H1 (cell line): ENCODE results near the gene HLX. TPM values are rescaled to one million over a fixed set of nuclear protein-coding genes. Genes with fewer than 3 reads are reported as not detected.

Source experiments
- CTCF ChIA-PET: fragments of 300-600 bp; sonication (Branson Sonifier 250); formaldehyde crosslinking; loops from one replicate; lab custom pipeline; 2021; ENCODE audit not compliant: partially characterized antibody; lab: Charles Lee
- POLR2A ChIA-PET: fragments of 300-600 bp; sonication (Branson Sonifier 250); formaldehyde crosslinking; loops from one replicate; lab custom pipeline; 2021; ENCODE audit warnings: inconsistent platforms; ENCODE audit not compliant: partially characterized antibody; lab: Charles Lee
- DNase-seq, 2 experiments: peaks; one replicate each; pipeline versions ENCODE4 v3.0.0 to v3.0.0-alpha.2; 2010 to 2022; ENCODE audit warnings: low spot score in 2 of 2, low read depth in 1 of 2, mixed read lengths in 1 of 2
- FAIRE-seq: peaks from 2 replicates; lab custom pipeline; 2011; peaks lifted over from hg19 to GRCh38; lab: Jason Lieb, UNC
- H2AFZ ChIP-seq: 2 replicates; pipeline ENCODE4 v1.8.1; 2012; ENCODE audit warnings: low read length, inconsistent platforms
- H2AK5ac ChIP-seq: 2 replicates; pipeline ENCODE4 v1.6.1; 2013; ENCODE audit warnings: low read depth, low read length
- H2BK120ac ChIP-seq: replicated peaks from 2 replicates; pipeline ENCODE3; 2013; ENCODE audit warnings: low read depth, low read length, inconsistent platforms
- H2BK12ac ChIP-seq: 2 replicates; pipeline ENCODE4 v1.6.1; 2013; ENCODE audit warnings: low read depth, low read length
- H2BK15ac ChIP-seq: 2 replicates; pipeline ENCODE4 v1.6.1; 2013; ENCODE audit warnings: low read length
- H2BK20ac ChIP-seq: 2 replicates; pipeline ENCODE4 v1.6.1; 2013; ENCODE audit warnings: low read length
- H2BK5ac ChIP-seq: 2 replicates; pipeline ENCODE4 v1.6.1; 2013; ENCODE audit warnings: low read depth, low read length
- H3K14ac ChIP-seq: 2 replicates; pipeline ENCODE4 v1.6.1; 2013; ENCODE audit warnings: inconsistent platforms; ENCODE audit not compliant: insufficient read length
- H3K18ac ChIP-seq: 2 replicates; pipeline ENCODE4 v1.6.1; 2013; ENCODE audit warnings: low read length; ENCODE audit errors: extremely low read depth
- H3K23ac ChIP-seq: 2 replicates; pipeline ENCODE4 v1.6.1; 2013; ENCODE audit warnings: inconsistent platforms; ENCODE audit not compliant: insufficient read length
- H3K23me2 ChIP-seq: 2 replicates; pipeline ENCODE4 v1.6.1; 2013; ENCODE audit warnings: low read depth, low read length
- H3K27ac ChIP-seq: 2 replicates; pipeline ENCODE4 v1.6.1; 2011; ENCODE audit warnings: low read depth, low read length, inconsistent platforms
- H3K27me3 ChIP-seq, 4 experiments: replicated peaks in 1 of 4; 1 replicate in 1 of 4; 2 replicates in 3 of 4; pipeline versions ENCODE4 v1.6.1 to v1.8.1; 2011 to 2013; ENCODE audit warnings: low read length in 3 of 4, mild to moderate bottlenecking in 3 of 4, inconsistent platforms in 2 of 4, mixed read lengths in 2 of 4, moderate library complexity in 1 of 4; ENCODE audit not compliant: control insufficient read depth in 3 of 4, insufficient read depth in 3 of 4; ENCODE audit errors: extremely low read depth in 1 of 4
- H3K36me3 ChIP-seq, 4 experiments: 2 replicates each; pipeline versions ENCODE4 v1.6.1 to v1.8.1; 2011 to 2013; ENCODE audit warnings: mild to moderate bottlenecking in 4 of 4, low read length in 3 of 4, moderate library complexity in 2 of 4, control low read depth in 1 of 4, inconsistent platforms in 1 of 4; ENCODE audit not compliant: insufficient read depth in 4 of 4, control insufficient read depth in 2 of 4
- H3K4ac ChIP-seq: replicated peaks from 2 replicates; pipeline ENCODE3; 2013; ENCODE audit warnings: low read length, low read depth, mixed read lengths, inconsistent platforms; ENCODE audit not compliant: insufficient read length
- H3K4me1 ChIP-seq, 4 experiments: replicated peaks in 1 of 4; 1 replicate in 1 of 4; 2 replicates in 3 of 4; pipeline versions ENCODE4 v1.6.1 to v1.8.1; 2011 to 2013; ENCODE audit warnings: low read length in 3 of 4, inconsistent platforms in 2 of 4, mixed read lengths in 1 of 4; ENCODE audit not compliant: insufficient read depth in 4 of 4, control insufficient read depth in 3 of 4
- H3K4me2 ChIP-seq, 2 experiments: 2 replicates each; pipeline versions ENCODE4 v1.6.1 to v1.8.1; 2011 to 2013; ENCODE audit warnings: low read depth in 2 of 2, low read length in 2 of 2, control low read depth in 1 of 2, inconsistent platforms in 1 of 2, mild to moderate bottlenecking in 1 of 2; ENCODE audit not compliant: insufficient read depth in 1 of 2
- H3K4me3 ChIP-seq, 4 experiments: fragments of 200-600, 300-600 bp in 1 of 4; sonication (generic), shearing (Covaris generic), sonication (Bioruptor Twin) in 1 of 4; 2 replicates each; pipeline versions ENCODE4 v1.5.1 to v1.8.1; 2011 to 2016; ENCODE audit warnings: low read length in 4 of 4, low read depth in 3 of 4, control low read depth in 2 of 4, inconsistent platforms in 2 of 4, mild to moderate bottlenecking in 2 of 4, mixed read lengths in 1 of 4, moderate library complexity in 1 of 4; ENCODE audit not compliant: insufficient read depth in 2 of 4; ENCODE audit errors: extremely low read depth in 1 of 4
- H3K56ac ChIP-seq: replicated peaks from 2 replicates; pipeline ENCODE3; 2013; ENCODE audit warnings: low read depth, mild to moderate bottlenecking, mixed read lengths, low read length, inconsistent platforms; ENCODE audit not compliant: insufficient read length
- H3K79me1 ChIP-seq: 2 replicates; pipeline ENCODE4 v1.6.1; 2013; ENCODE audit warnings: low read depth, low read length, control low read depth
- H3K79me2 ChIP-seq, 2 experiments: 2 replicates each; pipeline versions ENCODE4 v1.6.1 to v1.8.1; 2012 to 2013; ENCODE audit warnings: low read length in 2 of 2, mild to moderate bottlenecking in 2 of 2, inconsistent platforms in 1 of 2; ENCODE audit not compliant: insufficient read depth in 2 of 2, control insufficient read depth in 1 of 2
- H3K9ac ChIP-seq, 4 experiments: replicated peaks in 1 of 4; 1 replicate in 1 of 4; 2 replicates in 3 of 4; pipeline versions ENCODE4 v1.6.1 to v1.8.1; 2011 to 2013; ENCODE audit warnings: low read depth in 3 of 4, low read length in 3 of 4, control low read depth in 2 of 4, mild to moderate bottlenecking in 2 of 4, moderate library complexity in 2 of 4, inconsistent platforms in 1 of 4; ENCODE audit errors: extremely low read depth in 1 of 4
- H3K9me3 ChIP-seq, 2 experiments: 2 replicates each; pipeline versions ENCODE4 v1.6.1 to v1.8.1; 2012 to 2013; ENCODE audit warnings: mild to moderate bottlenecking in 2 of 2, moderate library complexity in 2 of 2, control low read depth in 1 of 2, inconsistent platforms in 1 of 2, low read depth in 1 of 2, low read length in 1 of 2, mixed read lengths in 1 of 2; ENCODE audit not compliant: insufficient read depth in 2 of 2
- H4K20me1 ChIP-seq, 2 experiments: replicated peaks in 1 of 2; 2 replicates each; pipeline versions ENCODE3 to v1.8.1; 2011 to 2013; ENCODE audit warnings: inconsistent platforms in 2 of 2, low read length in 2 of 2, mild to moderate bottlenecking in 1 of 2; ENCODE audit not compliant: insufficient read depth in 2 of 2, control insufficient read depth in 1 of 2
- H4K5ac ChIP-seq: 2 replicates; pipeline ENCODE4 v1.6.1; 2013; ENCODE audit warnings: low read length, low read depth, mixed read lengths, inconsistent platforms; ENCODE audit not compliant: insufficient read length
- H4K8ac ChIP-seq: 2 replicates; pipeline ENCODE4 v1.8.0; 2013; ENCODE audit warnings: mild to moderate bottlenecking, moderate library complexity, low read length, inconsistent platforms; ENCODE audit not compliant: insufficient read depth; ENCODE audit errors: extremely low read depth
- H4K91ac ChIP-seq: replicated peaks from 2 replicates; pipeline ENCODE3; 2013; ENCODE audit warnings: low read length, mixed read lengths, inconsistent platforms; ENCODE audit not compliant: insufficient read length
- HDAC6 ChIP-seq: IDR thresholded peaks from one replicate; pipeline ENCODE4 v1.7.1; 2012; ENCODE audit warnings: low read depth, mild to moderate bottlenecking, inconsistent platforms, low read length, moderate library complexity
- TAF1 ChIP-seq: IDR thresholded peaks from 2 replicates; pipeline ENCODE4 v1.6.1; 2011; ENCODE audit warnings: mild to moderate bottlenecking, low read depth, low read length
- TBP ChIP-seq: IDR thresholded peaks from 2 replicates; pipeline ENCODE4 v1.6.1; 2011; ENCODE audit warnings: low read depth, low read length, improper control_type of control experiment
- WGBS, 2 experiments: shearing (Covaris generic) in 1 of 2; methylation state at CpG; one replicate each; pipeline versions ENCODE4 v1.1.6 to v1.1.7; 2013 to 2015; ENCODE audit warnings: low lambda C conversion rate in 2 of 2, mixed read lengths in 2 of 2, inconsistent platforms in 1 of 2, low coverage in 1 of 2, missing lambda C conversion rate in 1 of 2; ENCODE audit not compliant: insufficient replicate concordance in 2 of 2, insufficient coverage in 1 of 2, insufficient read length in 1 of 2; ENCODE audit errors: extremely low coverage in 1 of 2, missing lambda C conversion rate in 1 of 2; 5-methylcytosine and 5-hydroxymethylcytosine counted together
- polyA plus RNA-seq, 7 experiments: library from polyadenylated mRNA; depleted of rRNA in 3 of 7; stranded (reverse) in 5 of 7; unstranded in 2 of 7; fragments of >200 nt in 5 of 7; fragments of 200-250 nt in 2 of 7; gene quantifications; 1 replicate in 5 of 7; 2 replicates in 1 of 7; 4 replicates in 1 of 7; pipeline versions ENCODE4 v1.2.1 to v1.2.3, GENCODE V29; 2011 to 2013; ENCODE audit warnings: missing spikeins in 2 of 7, mixed read lengths in 2 of 7
- total RNA-seq: library from RNA; stranded (reverse); fragmentation: NEBNext Ultra II Directional; extraction: Animal tissue kit (Norgen Biotek cat#: 25700); gene quantifications from 2 replicates; pipeline ENCODE4 v1.2.1, GENCODE V29; 2021

Gene HLX
- total and polyA plus RNA-seq, 2 of the 8 experiments (the other 6 are each of a cell fraction or from before 2014, with no cell fraction given) = 0.11 to 0.30 TPM

GRCh38 chr1:220921498-220921897 is 42.3 kb downstream of the HLX start:
- TF ChIP-seq TBP (no peak), TAF1 (no peak), HDAC6 (no peak)
- TF ChIP-seq, all 59 proteins: peak for 0
- Histone ChIP-seq H2BK15ac (no peak overlapping the region), H3K14ac (no peak overlapping the region), H3K9me3 (no peaks in the 10 kb centered on the region), H3K18ac (no peak overlapping the region), H2AFZ (no peak overlapping the region), H3K36me3 (no peaks in the 10 kb centered on the region), H3K23me2 (no peaks in the 10 kb centered on the region), H3K4me2 (no peak overlapping the region), H2BK20ac (no peak overlapping the region), H3K4me3 (no peak overlapping the region), H2AK5ac (no peak overlapping the region), H3K79me1 (no peaks in the 10 kb centered on the region), H4K20me1 (no peaks in the 10 kb centered on the region), H3K56ac (no peak overlapping the region), H3K4ac (no peak overlapping the region), H4K91ac (no peak overlapping the region), H2BK120ac (no peak overlapping the region), H3K27ac (no peak overlapping the region), H3K27me3 (no peaks in the 10 kb centered on the region), H2BK5ac (no peak overlapping the region), H3K23ac (no peak overlapping the region), H3K4me1 (peaks cover 0 to 5% (median 1%) of the 10 kb centered on the region in 4 experiments; a peak in 2 of 7 replicates), H2BK12ac (no peak overlapping the region), H4K5ac (no peak overlapping the region), H3K79me2 (no peaks in the 10 kb centered on the region), H3K9ac (no peak overlapping the region), H4K8ac (no peak overlapping the region)
- ChIA-PET CTCF (interaction anchor here (0.6 to 1.2 kb wide), 5 partner anchors 10 to 107 kb away, joined by 3 read pairs; no protein-coding TSS in a partner anchor), POLR2A (no interaction called here)
- FAIRE-seq = no peak
- 90% methylated on average over 2 of the region's 2 CpGs; no CpG with 5 or more reads in 1 of the 2 experiments for WGBS, 2 experiments
- no peak for DNase-seq
